Coronary artery (tissue), 2 donors: ENCODE results near the gene AQP7.

Source experiments
- DNase-seq: peaks from one replicate; pipeline ENCODE4 v3.0.0-alpha.2; 2017; ENCODE audit warnings: low spot score
- H3K27ac ChIP-seq, 2 donors: fragments of 200-600 bp; sonication (generic); one replicate each; pipeline ENCODE4 v1.5.1; 2016 to 2019
- H3K4me3 ChIP-seq: fragments of 200-600 bp; sonication (generic); 2 replicates; pipeline ENCODE4 v1.5.1; 2016; ENCODE audit warnings: mild to moderate bottlenecking, moderate library complexity
- CTCF ChIP-seq: fragments of 200-600 bp; sonication (generic); IDR thresholded peaks from one replicate; pipeline ENCODE4 v1.5.1; 2019; ENCODE audit warnings: antibody characterized with exemption

The AQP7 gene

DNA sequence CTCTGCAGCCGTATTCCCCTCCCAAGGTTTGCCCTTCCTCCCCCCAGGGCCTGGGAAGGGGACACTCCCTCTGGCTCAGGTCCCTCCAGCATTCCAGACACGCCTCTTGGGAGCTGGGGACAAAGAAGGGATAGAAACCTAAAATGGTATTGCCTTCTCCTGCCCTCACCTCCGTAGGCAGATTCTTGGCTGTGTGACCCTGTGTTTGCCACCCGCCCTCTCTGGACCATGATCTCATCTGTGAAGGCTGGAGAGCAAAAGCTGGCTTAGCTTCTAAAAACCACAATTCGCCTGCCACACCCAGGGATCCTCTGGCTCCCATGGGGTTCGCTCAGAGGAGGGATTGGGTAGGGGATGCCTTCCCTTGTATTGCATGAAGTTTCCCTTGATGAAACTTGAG is 37.4 kb upstream of the AQP7 start:
- no peak for DNase-seq
- no peak for TF ChIP-seq CTCF
- no peak overlapping the region for H3K4me3 ChIP-seq
- no peak overlapping the region for H3K27ac ChIP-seq

DNA sequence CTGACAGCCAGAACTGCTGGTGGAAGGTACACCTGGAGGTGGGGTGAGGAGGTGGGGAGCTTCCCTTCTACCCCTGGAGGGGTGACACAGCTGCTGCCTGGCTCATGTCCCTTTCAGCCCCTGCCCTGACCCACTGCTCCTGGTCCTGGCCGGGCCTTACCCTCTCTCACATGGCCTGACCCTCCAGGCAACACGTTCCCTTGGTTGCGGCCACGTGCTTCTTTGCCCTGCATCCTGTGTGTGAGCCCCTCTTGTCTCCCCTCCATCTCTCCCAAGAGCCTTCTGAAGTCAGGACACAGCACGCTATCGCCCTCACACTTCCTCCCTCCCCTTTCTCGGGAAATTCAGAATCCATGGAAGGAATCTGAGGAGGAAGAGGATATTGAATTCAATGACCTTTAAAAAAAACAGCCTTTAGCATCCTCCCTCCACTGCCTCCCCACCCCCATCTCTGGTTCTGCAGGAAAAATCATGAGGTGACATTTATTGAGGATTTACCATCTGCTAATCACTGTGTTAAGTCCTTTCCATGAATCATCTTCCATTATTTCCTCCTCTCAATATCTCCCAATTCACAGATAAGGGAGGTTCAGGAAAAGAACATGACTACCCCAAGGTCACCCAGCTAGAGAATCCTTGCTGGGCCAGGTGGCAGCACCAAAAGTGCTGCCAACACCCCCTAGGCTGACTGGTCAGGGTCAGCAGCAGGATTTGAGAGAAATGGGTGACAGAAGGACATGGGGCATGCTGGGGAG is 36.7 kb upstream of the AQP7 start:
- TF ChIP-seq CTCF, result no peak
- DNase-seq, result no peak
- Histone ChIP-seq H3K27ac (no peak overlapping the region), H3K4me3 (no peak overlapping the region)

DNA sequence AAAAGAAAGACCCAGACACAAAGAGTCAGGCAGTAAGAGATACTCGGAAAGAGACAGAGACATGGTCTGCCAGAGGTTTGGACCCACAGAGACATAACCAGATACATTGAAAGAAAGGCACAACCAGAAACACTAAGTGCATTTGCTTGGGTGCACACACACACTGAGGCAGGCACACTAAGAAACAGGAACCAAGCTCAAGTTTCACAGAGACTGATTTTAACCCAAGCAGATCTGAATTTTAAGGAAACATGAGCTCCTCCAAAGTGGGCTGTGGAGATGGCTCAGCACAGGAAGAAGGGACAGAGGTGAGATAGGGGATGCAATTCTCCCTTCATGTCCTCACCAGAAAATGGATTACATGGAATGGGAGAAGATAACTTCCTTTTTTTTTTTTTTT is 35.5 kb upstream of the AQP7 start:
- H3K27ac ChIP-seq, result no peak overlapping the region
- H3K4me3 ChIP-seq, result no peak overlapping the region
- no peak for DNase-seq
- TF ChIP-seq CTCF, result no peak

GRCh38 chr9:33437205-33437604 is 34.8 kb upstream of the AQP7 start:
- no peak overlapping the region for H3K4me3 ChIP-seq
- TF ChIP-seq CTCF, result no peak
- DNase-seq, result no peak
- no peak overlapping the region for H3K27ac ChIP-seq

DNA sequence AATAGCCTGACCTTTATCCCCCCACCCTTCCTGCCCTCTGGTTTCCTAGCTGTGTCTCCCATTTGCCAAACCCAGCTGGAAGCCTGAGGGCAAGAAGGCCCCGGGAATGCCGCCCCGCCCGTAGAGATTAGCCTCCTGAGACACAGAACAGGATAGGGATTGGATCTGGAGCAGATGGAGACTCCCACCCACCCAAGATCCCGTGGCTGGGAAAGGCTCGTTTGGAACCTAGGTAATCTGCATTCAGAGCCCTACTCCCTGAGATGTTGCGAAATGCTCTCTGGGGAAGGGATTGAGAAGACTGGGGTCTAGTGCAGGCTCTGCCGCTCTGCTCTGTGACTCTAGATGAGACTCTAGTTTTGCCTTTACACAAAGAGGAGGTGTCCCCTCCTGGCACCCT is 34.1 kb upstream of the AQP7 start:
- Histone ChIP-seq H3K27ac (no peak overlapping the region), H3K4me3 (no peak overlapping the region)
- DNase-seq, result no peak
- TF ChIP-seq CTCF, result no peak

DNA sequence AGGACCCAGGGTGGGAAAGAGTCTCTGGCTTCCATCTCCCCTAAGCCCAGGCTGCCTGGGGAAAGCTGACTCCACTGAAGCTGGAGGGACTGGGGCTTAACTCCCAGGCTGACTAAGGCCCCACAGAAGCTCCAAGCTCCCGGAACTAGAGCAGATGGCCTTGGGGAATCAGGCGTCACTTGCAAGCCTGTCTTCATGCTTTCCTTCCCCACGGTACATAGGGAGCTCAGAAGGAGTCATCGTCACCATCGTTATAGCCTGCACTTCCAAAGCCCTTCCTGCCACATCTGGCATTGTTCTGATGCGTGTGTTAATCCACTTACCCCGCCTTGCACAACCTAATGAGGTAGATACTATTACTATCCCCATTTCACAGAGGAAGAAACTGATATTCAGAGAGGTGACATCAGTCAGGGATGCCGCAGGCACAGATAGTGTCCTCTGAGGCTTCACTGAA is 33.5 kb upstream of the AQP7 start:
- no peak overlapping the region for H3K27ac ChIP-seq
- H3K4me3 ChIP-seq, result no peak overlapping the region
- no peak for DNase-seq
- no peak for TF ChIP-seq CTCF

DNA sequence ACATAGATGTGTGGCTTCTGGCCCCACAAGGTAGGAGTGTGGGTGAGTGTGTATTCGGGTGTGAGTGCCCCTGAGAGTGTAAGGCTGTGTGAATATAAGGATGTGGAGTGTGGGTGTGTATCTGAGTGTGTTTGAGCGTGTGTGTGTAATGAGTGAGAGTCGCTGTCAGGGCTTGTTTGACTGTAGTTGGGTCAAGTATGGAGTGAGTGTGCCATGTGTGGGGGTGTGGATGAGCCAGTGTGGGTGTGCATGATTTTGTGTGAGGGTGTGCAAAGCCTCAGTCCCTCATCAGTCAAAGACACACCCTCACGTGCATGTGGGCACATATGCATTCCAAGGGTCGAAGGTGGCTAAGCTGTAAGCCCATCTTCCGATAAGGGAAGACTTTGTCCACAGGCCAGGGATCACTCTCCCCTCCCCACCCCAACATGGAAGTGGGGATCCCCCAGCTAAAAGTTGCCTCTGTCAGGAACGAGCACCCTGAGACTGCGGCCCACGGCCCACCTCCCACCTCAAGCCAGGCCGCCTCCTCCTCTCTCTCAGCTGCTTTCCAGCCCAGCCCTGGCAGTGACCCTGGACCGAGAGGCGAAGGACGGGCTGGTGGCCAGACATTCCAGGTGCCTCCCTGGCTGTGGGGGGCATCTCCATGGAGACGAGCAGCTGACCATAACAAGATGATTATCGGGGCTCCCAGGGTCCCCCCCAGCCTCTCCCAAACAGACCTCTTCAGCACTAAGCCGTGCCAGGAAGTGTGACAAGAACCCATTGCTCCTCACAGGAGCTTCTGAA is 32.1 kb upstream of the AQP7 start:
- Histone ChIP-seq H3K4me3 (no peak overlapping the region), H3K27ac (no peak overlapping the region)
- TF ChIP-seq CTCF, result no peak
- no peak for DNase-seq
